Measurements from ENCODE around the gene RUNX1.

The RUNX1 gene

DNA sequence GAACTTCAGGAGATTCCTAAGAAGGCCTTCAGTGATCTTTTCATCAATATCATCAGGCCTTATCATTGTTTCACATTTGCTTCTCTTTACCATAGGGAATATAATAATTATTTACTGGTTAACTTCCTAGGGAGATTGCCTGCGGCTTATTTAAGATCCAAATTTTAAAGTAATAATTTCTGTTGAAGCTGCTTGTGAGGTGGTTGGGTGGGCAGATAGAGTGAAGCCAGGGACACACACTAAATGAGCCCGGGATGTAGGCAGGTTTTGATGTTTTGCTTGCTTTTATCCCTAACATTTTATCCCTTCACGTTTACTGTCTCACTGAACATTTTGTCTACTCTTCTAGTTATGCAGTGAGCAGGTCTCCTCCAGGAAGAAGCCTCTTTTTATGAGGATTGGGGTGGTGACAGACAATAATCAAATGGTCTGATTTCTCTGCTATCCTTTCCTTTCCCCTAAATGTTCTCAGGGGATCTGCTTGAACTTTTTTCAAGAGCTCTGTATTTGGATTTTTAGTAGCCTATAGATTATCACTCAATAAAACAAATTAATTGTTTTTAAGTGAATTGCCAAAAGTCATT lies 164.7 kb downstream of the RUNX1 start:
- FAIRE-seq = no peak

DNA sequence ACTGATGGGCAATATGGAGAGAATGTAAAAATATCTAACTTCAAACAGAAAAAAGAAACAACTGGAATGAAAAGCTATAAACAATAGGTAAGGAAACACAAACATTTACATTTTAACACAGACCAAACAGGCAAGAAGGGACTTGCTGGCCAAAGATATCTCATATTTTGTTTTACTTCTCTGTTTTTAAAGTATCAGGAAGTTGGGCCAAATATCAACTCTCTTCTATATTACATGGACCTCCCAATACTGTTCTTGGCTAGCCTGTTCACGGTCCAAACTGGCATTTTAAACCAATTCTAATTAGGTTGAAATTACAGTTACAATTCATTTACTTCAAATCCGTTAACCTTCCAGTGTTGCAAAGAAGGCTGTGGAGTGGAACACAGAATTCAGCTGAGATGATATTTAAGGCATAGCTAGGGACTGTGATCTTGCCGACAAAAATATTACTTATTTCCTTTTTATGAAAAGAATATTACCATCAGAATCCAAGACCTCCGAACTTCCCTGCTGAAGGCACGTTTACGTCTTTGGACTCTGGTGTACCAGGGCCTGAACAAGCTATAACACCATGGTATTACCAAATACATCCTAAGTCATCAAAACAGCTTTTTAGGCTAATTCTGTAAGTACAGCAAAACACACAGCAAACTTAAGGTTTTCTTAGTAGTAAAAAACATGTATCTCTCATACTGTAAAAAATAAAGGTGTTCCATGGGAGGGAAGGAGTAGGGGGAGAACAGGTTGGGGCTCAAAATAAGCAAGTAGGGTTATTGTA lies 165.4 kb downstream of the RUNX1 start:
- DNase-seq (ENCODE audit: low spot score) = no peak
- FAIRE-seq = no peak

More for the DNA sequence above, 164.7 kb downstream of the RUNX1 start:
- DNase-seq (ENCODE audit: low spot score) = no peak

GRCh38 chr21:34882719-34883131 lies 166.4 kb downstream of the RUNX1 start:
- no peak for DNase-seq (ENCODE audit: low spot score)
- no peak for FAIRE-seq

DNA sequence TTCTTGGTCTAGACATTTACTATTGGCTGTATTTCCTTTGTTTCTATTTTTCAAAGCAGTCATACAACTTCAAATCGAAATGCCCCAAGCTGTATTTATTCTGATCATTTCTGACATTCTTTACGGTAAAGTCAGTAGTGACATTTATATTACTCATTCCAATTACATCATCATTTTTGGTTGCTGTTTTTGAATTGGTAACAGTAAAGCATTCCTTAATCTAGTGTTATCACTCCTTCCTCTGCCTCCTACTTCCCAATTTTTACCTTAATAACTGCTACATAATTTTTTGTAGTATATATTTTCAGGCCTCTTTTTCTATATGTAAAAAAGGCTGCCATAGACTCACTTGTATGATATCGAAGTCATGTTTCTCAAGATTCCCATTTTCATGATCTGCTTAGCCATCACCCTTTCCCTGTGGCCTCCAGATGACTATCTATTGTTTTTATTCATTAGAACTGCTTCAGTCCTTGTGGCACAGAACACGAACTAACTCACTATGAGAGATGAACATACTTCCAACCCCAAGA lies 167.2 kb downstream of the RUNX1 start:
- FAIRE-seq (no peak), DNase-seq (ENCODE audit: low spot score) (peak; percentile 20)

GRCh38 chr21:34881421-34881820 lies 167.7 kb downstream of the RUNX1 start:
- FAIRE-seq = no peak

DNA sequence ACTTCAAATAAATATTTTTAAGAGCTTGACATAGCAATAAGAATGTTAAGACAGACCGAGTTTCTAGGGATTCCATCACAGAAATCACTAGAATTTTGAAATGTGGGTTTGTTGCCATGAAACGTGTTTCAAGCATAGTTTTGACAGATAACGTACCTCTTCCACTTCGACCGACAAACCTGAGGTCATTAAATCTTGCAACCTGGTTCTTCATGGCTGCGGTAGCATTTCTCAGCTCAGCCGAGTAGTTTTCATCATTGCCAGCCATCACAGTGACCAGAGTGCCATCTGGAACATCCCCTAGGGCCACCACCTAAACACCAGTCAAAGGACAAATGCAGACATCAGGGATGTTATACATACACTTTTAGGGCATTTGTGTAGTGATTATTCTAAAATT lies 168.7 kb downstream of the RUNX1 start:
- FAIRE-seq = no peak
- no peak for DNase-seq (ENCODE audit: low spot score)

More at GRCh38 chr21:34881421-34881820, 167.7 kb downstream of the RUNX1 start:
- DNase-seq (ENCODE audit: low spot score) = no peak

DNA sequence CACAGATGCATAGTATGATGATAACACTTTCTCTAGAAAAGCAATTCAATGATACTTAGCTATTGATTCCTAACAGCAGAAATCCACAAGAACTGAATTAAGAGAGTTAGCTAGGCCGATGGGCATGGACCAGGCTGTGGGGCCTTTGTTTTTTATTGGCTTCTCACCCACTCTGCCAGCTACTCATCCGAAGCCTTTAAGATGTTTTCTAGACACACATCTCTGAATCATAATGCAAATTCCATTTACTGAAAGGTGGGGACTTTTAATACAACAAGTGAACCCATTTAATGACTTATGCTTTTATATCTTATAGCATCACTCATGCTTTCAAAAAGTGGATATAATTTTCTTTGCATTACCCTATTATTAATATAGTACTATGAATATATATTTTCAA lies 170.2 kb downstream of the RUNX1 start:
- FAIRE-seq = no peak
- no peak for DNase-seq (ENCODE audit: low spot score)

GRCh38 chr21:34878501-34878900 lies 170.6 kb downstream of the RUNX1 start:
- DNase-seq (ENCODE audit: low spot score) (no peak), FAIRE-seq (no peak)

DNA sequence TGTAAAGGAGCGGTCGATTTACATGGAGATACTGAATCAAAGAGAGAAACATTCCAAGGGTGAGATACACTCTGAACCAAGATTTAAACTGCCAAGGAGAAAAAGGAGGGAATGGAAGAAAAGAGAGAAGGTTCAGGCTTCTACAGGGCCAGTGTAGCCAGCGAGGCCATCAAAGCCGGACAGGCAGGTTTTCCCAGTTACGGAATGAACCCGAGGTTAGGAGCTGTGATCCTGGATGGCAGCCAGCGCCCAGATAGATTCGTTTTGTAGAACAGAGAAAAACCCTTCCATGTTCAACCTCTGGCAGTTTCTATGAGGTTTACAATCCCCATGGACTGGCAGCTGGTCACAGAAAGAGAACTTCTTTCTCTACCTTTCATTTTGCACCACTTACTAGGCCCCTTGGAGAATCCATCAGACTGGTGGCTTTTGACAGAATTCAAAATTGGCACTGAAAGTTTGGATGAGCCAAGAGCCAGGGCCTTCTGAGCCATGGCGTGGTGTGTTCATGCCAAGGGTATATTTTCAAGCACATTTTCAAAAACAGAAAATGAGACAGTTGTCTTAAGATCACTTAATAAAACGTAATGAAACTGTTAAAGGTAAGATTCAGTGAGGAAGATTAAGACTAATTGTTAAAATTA lies 171.5 kb downstream of the RUNX1 start:
- FAIRE-seq (no peak), DNase-seq (ENCODE audit: low spot score) (no peak)

- DNase-seq (ENCODE audit: low spot score) (no peak), FAIRE-seq (no peak)
These were observed 173.3 kb downstream of the RUNX1 start for GRCh38 chr21:34875830-34876229.

- FAIRE-seq (no peak), DNase-seq (ENCODE audit: low spot score) (no peak)
These were observed 174.2 kb downstream of the RUNX1 start for GRCh38 chr21:34874684-34875513.

- no peak for FAIRE-seq
- DNase-seq (ENCODE audit: low spot score) = no peak
These were observed 177.8 kb downstream of the RUNX1 start for GRCh38 chr21:34871026-34871908.

DNA sequence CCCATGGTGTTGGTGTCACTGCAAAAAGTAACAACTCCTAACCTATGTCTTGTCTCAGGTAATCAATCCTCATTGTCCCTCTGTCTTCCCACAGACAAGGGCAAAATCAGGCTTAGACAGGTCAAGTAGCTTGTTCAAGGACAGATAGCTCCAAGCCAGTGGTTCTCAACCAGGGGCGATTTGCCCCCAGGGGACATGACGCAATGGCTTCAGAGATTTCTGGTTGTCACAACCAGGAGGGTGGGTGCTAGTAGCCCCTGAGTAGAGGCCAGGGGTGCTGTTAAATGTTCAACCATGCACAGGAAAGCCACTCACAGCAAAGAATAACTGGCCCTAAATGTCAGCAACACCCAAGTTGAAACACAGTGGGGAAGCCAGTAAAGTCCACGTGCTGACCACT lies 178.9 kb downstream of the RUNX1 start:
- FAIRE-seq = no peak
- no peak for DNase-seq (ENCODE audit: low spot score)

GRCh38 chr21:34869545-34869944 lies 179.6 kb downstream of the RUNX1 start:
- FAIRE-seq = no peak

GRCh38 chr21:34867785-34868184 lies 181.3 kb downstream of the RUNX1 start:
- FAIRE-seq = no peak
- no peak for DNase-seq (ENCODE audit: low spot score)

More at GRCh38 chr21:34869545-34869944, 179.6 kb downstream of the RUNX1 start:
- no peak for DNase-seq (ENCODE audit: low spot score)

DNA sequence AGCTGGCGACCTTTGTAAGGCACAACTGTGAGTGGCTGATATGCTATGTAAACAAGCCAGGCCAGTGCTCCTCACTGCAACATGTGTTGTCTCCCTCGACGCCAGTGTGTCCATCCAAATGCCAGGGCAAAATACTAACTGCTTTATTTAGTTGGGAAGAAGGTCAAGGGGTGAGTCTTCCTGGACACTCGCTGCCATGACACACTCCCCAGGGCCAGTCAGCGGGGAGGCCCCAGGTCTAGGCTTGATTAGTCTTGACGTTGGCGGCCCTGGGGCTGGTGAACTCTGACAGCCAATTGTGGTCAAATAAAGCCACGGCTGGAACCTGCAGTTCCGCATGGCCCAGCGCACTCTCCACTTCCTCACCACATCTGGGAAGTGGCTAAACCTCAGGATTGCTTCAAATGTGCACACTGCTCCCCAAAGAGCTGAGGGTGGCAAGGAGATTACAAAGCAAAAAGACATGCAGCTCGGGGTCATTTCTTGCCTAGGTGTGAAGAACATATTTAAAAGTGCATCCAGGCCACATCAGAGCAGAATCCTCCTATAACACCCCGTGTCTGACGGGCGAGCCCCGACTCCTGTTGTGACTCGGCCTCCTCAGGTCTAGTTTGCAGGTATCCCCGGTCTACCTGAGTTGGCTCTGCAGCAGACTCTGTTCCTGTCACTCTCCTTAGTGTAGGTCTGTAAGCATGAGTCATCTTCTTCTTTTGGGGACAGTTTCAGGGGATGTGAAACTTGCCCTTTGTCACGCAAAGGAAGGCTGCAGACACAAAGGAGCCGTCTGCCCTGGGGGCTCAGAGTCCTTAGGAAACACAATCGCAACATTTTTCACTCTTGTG lies 183.5 kb downstream of the RUNX1 start:
- DNase-seq (ENCODE audit: low spot score) (no peak), FAIRE-seq (no peak)

GRCh38 chr21:34864370-34865149 lies 184.5 kb downstream of the RUNX1 start:
- DNase-seq (ENCODE audit: low spot score) (no peak), FAIRE-seq (no peak)

DNA sequence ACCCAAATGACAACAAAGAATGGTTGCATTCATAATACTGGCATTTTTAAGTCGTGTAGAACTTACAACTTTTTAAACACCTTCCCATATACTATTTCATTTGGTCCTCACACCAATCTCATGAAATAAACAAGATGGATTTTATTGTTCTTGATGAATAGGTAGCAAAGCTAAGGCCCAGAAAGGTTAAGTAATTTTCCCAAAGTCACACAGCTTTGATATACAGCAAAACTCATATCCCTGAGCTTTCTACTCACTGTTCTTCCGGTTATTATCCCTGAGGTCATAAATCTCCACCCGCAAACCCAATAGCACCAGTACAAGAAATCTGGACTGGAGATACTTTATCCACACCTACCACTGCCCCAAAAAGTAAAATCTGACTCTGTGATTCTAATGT lies 186.2 kb downstream of the RUNX1 start:
- no peak for DNase-seq (ENCODE audit: low spot score)
- no peak for FAIRE-seq

- DNase-seq (ENCODE audit: low spot score) (no peak), FAIRE-seq (no peak)
These were observed 187.8 kb downstream of the RUNX1 start for GRCh38 chr21:34861258-34861657.
